Tibial nerve (tissue), 4 donors: ENCODE data around the gene ABCF2. TPM values are rescaled to one million over a fixed set of nuclear protein-coding genes. Genes with fewer than 3 reads are reported as not detected.

Source experiments
- DNase-seq, 2 donors: peaks; one replicate each; pipeline ENCODE4 v3.0.0-alpha.2; 2019; ENCODE audit warnings: low spot score in 2 of 2
- H3K27ac ChIP-seq, 4 donors: fragments of 200-600 bp; sonication (generic) in 3 of 4; one replicate each; pipeline ENCODE4 v1.5.1; 2017 to 2019; ENCODE audit warnings: mild to moderate bottlenecking in 1 of 4
- H3K27me3 ChIP-seq, 2 donors: fragments of 200-600 bp; sonication (generic) in 1 of 2; one replicate each; pipeline versions ENCODE4 v1.5.1 to v1.6.0; 2017 to 2019
- H3K36me3 ChIP-seq, 3 donors: fragments of 200-600 bp; sonication (generic); one replicate each; pipeline ENCODE4 v1.5.1; 2018 to 2019
- H3K4me1 ChIP-seq, 4 donors: fragments of 200-600 bp; sonication (generic) in 3 of 4; one replicate each; pipeline ENCODE4 v1.5.1; 2017 to 2019
- H3K4me3 ChIP-seq, 4 donors: fragments of 200-600 bp; sonication (generic) in 3 of 4; one replicate each; pipeline ENCODE4 v1.5.1; 2017 to 2019; ENCODE audit warnings: mild to moderate bottlenecking in 1 of 4, moderate library complexity in 1 of 4
- H3K9me3 ChIP-seq, 4 donors: fragments of 200-600 bp; sonication (generic) in 3 of 4; one replicate each; pipeline ENCODE4 v1.5.1; 2017 to 2019
- CTCF ChIP-seq, 5 experiments: fragments of 200-600 bp in 3 of 5; fragments of 450-650 bp in 2 of 5; sonication (generic) in 3 of 5; IDR thresholded peaks; one replicate each; pipeline ENCODE4 v1.5.1; 2016 to 2019; ENCODE audit warnings: antibody characterized with exemption in 5 of 5, mild to moderate bottlenecking in 3 of 5, moderate library complexity in 2 of 5
- EP300 ChIP-seq, 2 donors: sonication (generic); formaldehyde crosslinking; IDR thresholded peaks; one replicate each; pipeline ENCODE4 v1.6.1; 2017; ENCODE audit warnings: antibody characterized with exemption in 2 of 2, mild to moderate bottlenecking in 1 of 2
- POLR2A ChIP-seq, 2 donors: fragments of 450-650 bp; IDR thresholded peaks; one replicate each; pipeline ENCODE4 v1.6.1; 2017; ENCODE audit warnings: antibody characterized with exemption in 2 of 2, mild to moderate bottlenecking in 2 of 2, moderate library complexity in 2 of 2
- WGBS, 2 donors: methylation state at CpG; one replicate each; pipeline ENCODE4 v1.1.5; 2018; 5-methylcytosine and 5-hydroxymethylcytosine counted together
- total RNA-seq, 4 donors: library from RNA; depleted of rRNA; stranded (reverse); fragments of >200 nt; gene quantifications; one replicate each; pipeline ENCODE4 v1.1.0, GENCODE V29; 2016

Gene ABCF2
- total RNA-seq, 4 donors from 2014 or later: 34.3 to 72.9 (median 34.9) TPM

DNA sequence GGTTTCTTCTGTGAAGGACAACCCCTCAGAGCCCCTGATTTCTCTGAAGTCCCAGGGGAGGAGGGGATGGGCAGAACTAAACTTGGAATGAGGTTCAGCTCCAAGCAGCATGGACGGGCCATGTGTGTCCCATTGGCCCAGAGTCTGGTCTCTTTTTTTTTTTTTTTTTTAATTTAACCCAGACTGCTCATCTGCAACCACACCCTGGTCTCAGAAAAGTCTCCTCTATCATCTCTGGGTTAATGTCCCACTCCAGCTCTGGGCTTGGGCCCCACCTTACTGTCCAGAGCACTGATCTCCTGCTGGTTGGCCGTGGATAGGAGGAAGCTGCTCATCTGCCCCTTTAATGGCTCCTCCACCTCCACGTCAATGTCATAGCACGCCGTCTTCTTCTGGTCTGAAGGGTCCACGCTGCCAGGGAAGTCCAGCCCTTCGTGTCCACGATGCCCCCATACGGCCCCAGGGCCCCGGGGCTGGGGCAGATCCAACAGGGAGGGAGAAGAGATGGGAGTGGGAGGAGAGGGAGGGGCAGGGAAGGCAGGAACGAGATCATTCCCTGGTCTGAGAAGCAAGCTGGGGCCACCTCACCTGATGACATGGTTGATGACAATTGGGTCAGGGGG lies 12.9 kb upstream of the ABCF2 start:
- no peak for DNase-seq
- WGBS, 2 donors: 55 to 57% methylated on average over 11 of the region's 11 CpGs
- no peak overlapping the region for H3K27ac ChIP-seq
- H3K36me3 ChIP-seq: peaks cover 0 to 75% (median 13%) of the 10 kb centered on the region in 3 donors
- no peaks in the 10 kb centered on the region for H3K9me3 ChIP-seq
- TF ChIP-seq CTCF (IDR thresholded peaks at IDR 0.05): no peak
- no peak for TF ChIP-seq EP300 (IDR thresholded peaks at IDR 0.05)
- no peak for TF ChIP-seq POLR2A (IDR thresholded peaks at IDR 0.05)
- H3K27me3 ChIP-seq: no peaks in the 10 kb centered on the region
- H3K4me3 ChIP-seq: no peak overlapping the region
- H3K4me1 ChIP-seq: peaks cover 0 to 32% (median 14%) of the 10 kb centered on the region in 4 donors

- Histone ChIP-seq H3K4me1 (peaks cover 0 to 32% (median 8%) of the 10 kb centered on the region in 4 donors), H3K4me3 (no peak overlapping the region), H3K36me3 (peaks cover 0 to 79% (median 13%) of the 10 kb centered on the region in 3 donors), H3K27me3 (no peaks in the 10 kb centered on the region), H3K27ac (no peak overlapping the region), H3K9me3 (no peaks in the 10 kb centered on the region)
- DNase-seq: no peak
- no peak for TF ChIP-seq POLR2A (IDR thresholded peaks at IDR 0.05)
- TF ChIP-seq CTCF (IDR thresholded peaks at IDR 0.05): no peak
- no peak for TF ChIP-seq EP300 (IDR thresholded peaks at IDR 0.05)
- WGBS, 2 donors: 81 to 87% methylated on average over 25 of the region's 25 CpGs
Measured at GRCh38 chr7:151238924-151239836, 12.2 kb upstream of the ABCF2 start.

GRCh38 chr7:151238190-151238810 lies 11.3 kb upstream of the ABCF2 start:
- Histone ChIP-seq H3K4me1 (peaks cover 0 to 32% (median 9%) of the 10 kb centered on the region in 4 donors), H3K36me3 (peaks cover 0 to 79% (median 13%) of the 10 kb centered on the region in 3 donors), H3K4me3 (no peak overlapping the region), H3K27me3 (no peaks in the 10 kb centered on the region), H3K27ac (no peak overlapping the region), H3K9me3 (no peaks in the 10 kb centered on the region)
- no peak for DNase-seq
- TF ChIP-seq POLR2A (IDR thresholded peaks at IDR 0.05) (no peak), EP300 (IDR thresholded peaks at IDR 0.05) (no peak), CTCF (IDR thresholded peaks at IDR 0.05) (no peak)
- 74 to 80% methylated on average over 10 to 16 of the region's 17 CpGs for WGBS, 2 donors

DNA sequence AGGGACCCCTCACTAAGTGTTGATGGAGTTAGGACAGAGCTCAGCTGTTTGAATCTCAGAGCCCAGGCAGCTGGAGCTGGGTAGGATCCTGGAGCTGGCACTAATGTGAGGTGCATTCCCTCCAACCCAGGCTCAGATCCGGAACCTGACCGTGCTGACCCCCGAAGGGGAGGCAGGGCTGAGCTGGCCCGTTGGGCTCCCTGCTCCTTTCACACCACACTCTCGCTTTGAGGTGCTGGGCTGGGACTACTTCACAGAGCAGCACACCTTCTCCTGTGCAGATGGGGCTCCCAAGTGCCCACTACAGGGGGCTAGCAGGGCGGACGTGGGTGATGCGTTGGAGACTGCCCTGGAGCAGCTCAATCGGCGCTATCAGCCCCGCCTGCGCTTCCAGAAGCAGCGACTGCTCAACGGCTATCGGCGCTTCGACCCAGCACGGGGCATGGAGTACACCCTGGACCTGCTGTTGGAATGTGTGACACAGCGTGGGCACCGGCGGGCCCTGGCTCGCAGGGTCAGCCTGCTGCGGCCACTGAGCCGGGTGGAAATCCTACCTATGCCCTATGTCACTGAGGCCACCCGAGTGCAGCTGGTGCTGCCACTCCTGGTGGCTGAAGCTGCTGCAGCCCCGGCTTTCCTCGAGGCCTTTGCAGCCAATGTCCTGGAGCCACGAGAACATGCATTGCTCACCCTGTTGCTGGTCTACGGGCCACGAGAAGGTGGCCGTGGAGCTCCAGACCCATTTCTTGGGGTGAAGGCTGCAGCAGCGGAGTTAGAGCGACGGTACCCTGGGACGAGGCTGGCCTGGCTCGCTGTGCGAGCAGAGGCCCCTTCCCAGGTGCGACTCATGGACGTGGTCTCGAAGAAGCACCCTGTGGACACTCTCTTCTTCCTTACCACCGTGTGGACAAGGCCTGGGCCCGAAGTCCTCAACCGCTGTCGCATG lies 10.5 kb upstream of the ABCF2 start:
- no peak for TF ChIP-seq CTCF (IDR thresholded peaks at IDR 0.05)
- no peak for TF ChIP-seq POLR2A (IDR thresholded peaks at IDR 0.05)
- peaks cover 0 to 79% (median 13%) of the 10 kb centered on the region in 3 donors for H3K36me3 ChIP-seq
- H3K27me3 ChIP-seq: no peaks in the 10 kb centered on the region
- H3K4me3 ChIP-seq: no peak overlapping the region
- WGBS, 2 donors: 82 to 86% methylated on average over 9 to 42 of the region's 44 CpGs
- H3K9me3 ChIP-seq: no peaks in the 10 kb centered on the region
- H3K4me1 ChIP-seq: peaks cover 0 to 29% (median 13%) of the 10 kb centered on the region in 4 donors
- H3K27ac ChIP-seq: no peak overlapping the region
- no peak for DNase-seq
